K562 (cell line): ENCODE results near the gene TMEM229B. TPM values are rescaled to one million over a fixed set of nuclear protein-coding genes. Genes with fewer than 3 reads are reported as not detected.

Experiments
- ATAC-seq: fragments of 200-7000 bp; cut with Tn5 transposase; 3 replicates; pipeline ENCODE4 v1.9.1; 2020; ENCODE audit warnings: moderate library complexity
- BruUV-seq: library from RNA; stranded (reverse); fragments of 400-500 nt; replicated peaks from 2 replicates; lab custom pipeline; 2021; lab: Mats Ljungman, UMichigan
- CTCF ChIA-PET: fragments of 300-600 bp; formaldehyde crosslinking; extraction: SDS; loops from one replicate; lab custom pipeline; 2021; ENCODE audit warnings: low intra/inter-chr PET ratio; lab: Yijun Ruan, JAX
- POLR2A ChIA-PET: fragments of 300-600, 350-650 bp; sonication (Branson Sonifier 250); formaldehyde crosslinking; extraction: SDS; loops from one replicate; lab custom pipeline; 2021; ENCODE audit warnings: antibody characterized with exemption, inconsistent platforms; lab: Yijun Ruan, JAX
- DNase-seq, 4 experiments: peaks; one replicate each; pipeline versions ENCODE4 v3.0.0 to v3.0.0-alpha.2; 2011 to 2018; ENCODE audit warnings: low spot score in 3 of 4, mixed read lengths in 3 of 4; ENCODE audit errors: extremely low read depth in 1 of 4
- FAIRE-seq: peaks from 2 replicates; lab custom pipeline; 2011; peaks lifted over from hg19 to GRCh38; lab: Jason Lieb, UNC
- H2AFZ ChIP-seq: 2 replicates; pipeline ENCODE4 v1.6.0; 2011; ENCODE audit warnings: low read depth, low read length, control low read depth, inconsistent platforms
- H3K27ac ChIP-seq: fragments of 200-600 bp; 3 replicates; pipeline ENCODE4 v1.8.0; 2011; ENCODE audit warnings: low read depth, mild to moderate bottlenecking, control low read depth, inconsistent platforms, low read length, moderate library complexity, mixed read lengths; ENCODE audit errors: extremely low read depth
- H3K27me3 ChIP-seq, 2 experiments: fragments of 300-600 bp in 1 of 2; 2 replicates in 1 of 2; 3 replicates in 1 of 2; pipeline versions ENCODE4 v1.6.0 to v1.8.0; 2011; ENCODE audit warnings: inconsistent platforms in 2 of 2, low read length in 2 of 2, mild to moderate bottlenecking in 1 of 2, mixed read lengths in 1 of 2, moderate library complexity in 1 of 2; ENCODE audit not compliant: control insufficient read depth in 2 of 2, insufficient read depth in 2 of 2
- H3K36me3 ChIP-seq: fragments of 300-600 bp; 3 replicates; pipeline ENCODE4 v1.8.0; 2011; ENCODE audit warnings: mild to moderate bottlenecking, low read length, inconsistent platforms; ENCODE audit not compliant: control insufficient read depth, insufficient read depth
- H3K4me1 ChIP-seq, 2 experiments: fragments of 200-600 bp in 1 of 2; replicated peaks in 1 of 2; 2 replicates in 1 of 2; 3 replicates in 1 of 2; pipeline versions ENCODE4 v1.5.1 to v1.8.0; 2011; ENCODE audit warnings: inconsistent platforms in 2 of 2, low read length in 2 of 2, mild to moderate bottlenecking in 1 of 2, mixed read lengths in 1 of 2, moderate library complexity in 1 of 2; ENCODE audit not compliant: control insufficient read depth in 2 of 2, insufficient read depth in 2 of 2
- H3K4me2 ChIP-seq: 2 replicates; pipeline ENCODE4 v1.6.1; 2011; ENCODE audit warnings: low read length, control low read depth, inconsistent platforms, mixed read lengths; ENCODE audit not compliant: insufficient read depth
- H3K4me3 ChIP-seq: fragments of 200-600 bp; sonication (generic), shearing (Covaris generic); 2 replicates; pipeline ENCODE4 v1.5.1; 2016; ENCODE audit warnings: control low read depth, inconsistent platforms
- H3K79me2 ChIP-seq: fragments of 200-600 bp; 3 replicates; pipeline ENCODE4 v1.8.0; 2011; ENCODE audit warnings: low read length, inconsistent platforms; ENCODE audit not compliant: control insufficient read depth, insufficient read depth
- H3K9ac ChIP-seq, 2 experiments: 2 replicates each; pipeline versions ENCODE4 v1.6.0 to v1.6.1; 2011; ENCODE audit warnings: low read depth in 2 of 2, low read length in 2 of 2, control low read depth in 1 of 2, inconsistent platforms in 1 of 2, mild to moderate bottlenecking in 1 of 2, mixed read lengths in 1 of 2; ENCODE audit not compliant: insufficient read depth in 1 of 2
- H3K9me1 ChIP-seq: one replicate; pipeline ENCODE4 v1.6.0; 2011; ENCODE audit warnings: inconsistent platforms, mild to moderate bottlenecking, low read length, moderate library complexity; ENCODE audit not compliant: control insufficient read depth, insufficient read depth
- H3K9me3 ChIP-seq: replicated peaks from 2 replicates; pipeline ENCODE4 v1.5.1; 2011; ENCODE audit warnings: low read depth, low read length, inconsistent platforms; ENCODE audit not compliant: control insufficient read depth, insufficient read depth
- H4K20me1 ChIP-seq: replicated peaks from 2 replicates; pipeline ENCODE4 v1.6.1; 2011; ENCODE audit warnings: low read length, inconsistent platforms, mixed read lengths; ENCODE audit not compliant: control insufficient read depth, insufficient read depth
- BACH1 ChIP-seq: fragments of 200-800 bp; sonication (Bioruptor generic); IDR thresholded peaks from 2 replicates; pipeline ENCODE4 v1.6.1; 2016; ENCODE audit warnings: missing genetic modification characterization, missing compliant biosample characterization
- PRPF4 ChIP-seq: fragments of 200-400 bp; formaldehyde crosslinking; IDR thresholded peaks from one replicate; pipeline ENCODE4 v1.6.1; 2017; ENCODE audit warnings: low read length, low read depth, mild to moderate bottlenecking; ENCODE audit not compliant: insufficient read depth, poor library complexity, severe bottlenecking
- TRIM24 ChIP-seq, 2 experiments: fragments of 450-650 bp; IDR thresholded peaks; 2 replicates each; pipeline ENCODE4 v1.6.1; 2016
- ZNF384 ChIP-seq: IDR thresholded peaks from 2 replicates; pipeline ENCODE4 v1.6.1; 2012; ENCODE audit warnings: low read depth, low read length, improper control_type of control experiment
- WGBS: fragments of 100-300 bp; shearing (Covaris generic); methylation state at CpG from one replicate; pipeline ENCODE4 v1.1.6; 2016; ENCODE audit warnings: low coverage, mixed read lengths; ENCODE audit not compliant: insufficient coverage; ENCODE audit errors: missing lambda C conversion rate; 5-methylcytosine and 5-hydroxymethylcytosine counted together
- in situ Hi-C: fragments of 300-500 bp; cut with MboI; formaldehyde crosslinking; loops from 4 replicates; pipeline ENCODE4 v1.15.0; 2018; ENCODE audit warnings: inconsistent platforms, mixed read lengths
- intact Hi-C: fragments of 100-400 bp; cut with micrococcal nuclease; formaldehyde crosslinking; loops from 2 replicates; pipeline ENCODE4 v1.14.2; 2022
- polyA plus RNA-seq, 8 experiments: library from polyadenylated mRNA; depleted of rRNA in 4 of 8; stranded (reverse) in 5 of 8; unstranded in 3 of 8; fragments of >200 nt; fragmentation: Nextera tagmentation in 2 of 8; fragmentation: Illumina TruSeq in 1 of 8; extraction: Ambion mirVana in 2 of 8; extraction: Trizol in 1 of 8; gene quantifications; 2 replicates each; pipeline versions ENCODE4 v1.2.1 to v1.2.3, GENCODE V29; 2011 to 2014; ENCODE audit warnings: inconsistent platforms in 1 of 8, missing spikeins in 1 of 8
- total RNA-seq, 7 experiments: library from RNA; depleted of rRNA in 6 of 7; stranded (reverse); fragments of >200 nt in 6 of 7; fragmentation: Illumina TruSeq in 2 of 7; extraction: Trizol in 2 of 7; gene quantifications; 2 replicates each; pipeline versions ENCODE4 v1.2.1 to v1.2.3, GENCODE V29; 2011 to 2021; ENCODE audit warnings: low replicate concordance in 1 of 7
- TF ChIP-seq, protein P1 (sequence below): conservative IDR thresholded peaks from 2 replicates; pipeline ENCODE4 v1.6.1; 2011; ENCODE audit warnings: low read depth, mild to moderate bottlenecking, low read length; ENCODE audit not compliant: control insufficient read depth
- TF ChIP-seq, protein P2 (sequence below): IDR thresholded peaks from 2 replicates; pipeline ENCODE4 v1.6.1; 2011; ENCODE audit warnings: borderline replicate concordance, low read depth, mild to moderate bottlenecking, moderate library complexity, low read length; ENCODE audit not compliant: insufficient read depth, poor library complexity, severe bottlenecking

TMEM229B gene
- total and polyA plus RNA-seq, 9 of the 15 experiments (the other 6 are each of a cell fraction or from before 2014, with no cell fraction given): not detected

DNA sequence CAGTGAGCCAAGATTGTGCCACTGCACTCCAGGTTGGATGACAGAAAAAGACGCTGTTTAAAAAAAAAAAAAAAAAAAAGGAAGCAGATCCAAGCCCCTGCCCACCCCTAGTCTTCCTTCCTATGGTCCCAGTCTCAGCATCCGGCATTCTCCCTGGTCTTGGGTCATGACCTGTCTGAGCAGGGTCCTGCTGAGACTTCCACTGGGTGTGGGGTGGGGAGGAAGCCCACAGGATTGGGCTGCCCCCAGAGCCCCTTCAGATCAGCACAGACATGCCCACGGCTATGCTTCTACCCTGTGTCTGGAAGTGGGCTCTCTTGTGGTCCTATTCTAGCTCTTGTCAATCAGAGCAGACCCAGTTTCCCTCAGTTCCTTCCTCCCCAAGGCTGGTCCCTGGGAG is 64.0 kb downstream of the TMEM229B start:
- no peak for ATAC-seq

More for the DNA sequence above, 64.0 kb downstream of the TMEM229B start:
- Histone ChIP-seq H3K9me3 (0 out of 2 replicates have a peak, but pooled peaks cover 2% of the 10 kb centered on the region), H2AFZ (0 out of 2 replicates have a peak overlapping the region, but pooled peaks have one; percentile 9), H4K20me1 (no peaks in the 10 kb centered on the region), H3K27ac (no peak overlapping the region), H3K9me1 (no peaks in the 10 kb centered on the region), H3K4me2 (no peak overlapping the region), H3K4me1 (peaks cover 34 to 52% of the 10 kb centered on the region in 2 experiments; a peak in 4 of 5 replicates), H3K9ac (no peak overlapping the region), H3K4me3 (no peak overlapping the region), H3K79me2 (no peaks in the 10 kb centered on the region), H3K27me3 (no peaks in the 10 kb centered on the region), H3K36me3 (no peaks in the 10 kb centered on the region)
- no peak for FAIRE-seq
- DNase-seq: no peak
- intact Hi-C loops (no loop called here), in situ Hi-C loops (loop anchor here (10.0 kb wide), 1 partner anchor 150 kb away; no protein-coding TSS in a partner anchor)
- BruUV-seq: no TSS peak
- POLR2A ChIA-PET: interaction anchor here (1.3 kb wide), 1 partner anchor 15 kb away, joined by 4 read pairs; no protein-coding TSS in a partner anchor
- no peak for TF ChIP-seq BACH1
- peak; percentile 37; the same call in 1 of the 2 replicates for TF ChIP-seq ZNF384
- no peak for TF ChIP-seq PRPF4
- no peak for TF ChIP-seq TRIM24 (IDR thresholded peaks at IDR 0.05)
- TF ChIP-seq, protein P1, sequence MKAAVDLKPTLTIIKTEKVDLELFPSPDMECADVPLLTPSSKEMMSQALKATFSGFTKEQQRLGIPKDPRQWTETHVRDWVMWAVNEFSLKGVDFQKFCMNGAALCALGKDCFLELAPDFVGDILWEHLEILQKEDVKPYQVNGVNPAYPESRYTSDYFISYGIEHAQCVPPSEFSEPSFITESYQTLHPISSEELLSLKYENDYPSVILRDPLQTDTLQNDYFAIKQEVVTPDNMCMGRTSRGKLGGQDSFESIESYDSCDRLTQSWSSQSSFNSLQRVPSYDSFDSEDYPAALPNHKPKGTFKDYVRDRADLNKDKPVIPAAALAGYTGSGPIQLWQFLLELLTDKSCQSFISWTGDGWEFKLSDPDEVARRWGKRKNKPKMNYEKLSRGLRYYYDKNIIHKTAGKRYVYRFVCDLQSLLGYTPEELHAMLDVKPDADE: no peak
- TF ChIP-seq, protein P2, sequence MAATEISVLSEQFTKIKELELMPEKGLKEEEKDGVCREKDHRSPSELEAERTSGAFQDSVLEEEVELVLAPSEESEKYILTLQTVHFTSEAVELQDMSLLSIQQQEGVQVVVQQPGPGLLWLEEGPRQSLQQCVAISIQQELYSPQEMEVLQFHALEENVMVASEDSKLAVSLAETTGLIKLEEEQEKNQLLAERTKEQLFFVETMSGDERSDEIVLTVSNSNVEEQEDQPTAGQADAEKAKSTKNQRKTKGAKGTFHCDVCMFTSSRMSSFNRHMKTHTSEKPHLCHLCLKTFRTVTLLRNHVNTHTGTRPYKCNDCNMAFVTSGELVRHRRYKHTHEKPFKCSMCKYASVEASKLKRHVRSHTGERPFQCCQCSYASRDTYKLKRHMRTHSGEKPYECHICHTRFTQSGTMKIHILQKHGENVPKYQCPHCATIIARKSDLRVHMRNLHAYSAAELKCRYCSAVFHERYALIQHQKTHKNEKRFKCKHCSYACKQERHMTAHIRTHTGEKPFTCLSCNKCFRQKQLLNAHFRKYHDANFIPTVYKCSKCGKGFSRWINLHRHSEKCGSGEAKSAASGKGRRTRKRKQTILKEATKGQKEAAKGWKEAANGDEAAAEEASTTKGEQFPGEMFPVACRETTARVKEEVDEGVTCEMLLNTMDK: no peak
- CTCF ChIA-PET: no interaction called here
- 91% methylated on average over 1 of the region's 3 CpGs for WGBS
